Liver (tissue), 9 donors: Measurements from ENCODE around the gene RNPS1. TPM values are rescaled to one million over a fixed set of nuclear protein-coding genes. Genes with fewer than 3 reads are reported as not detected.

Experiments
- DNase-seq: peaks from one replicate; pipeline ENCODE4 v3.0.0-alpha.2; 2017; ENCODE audit warnings: low spot score
- H3K27ac ChIP-seq, 2 donors: one replicate each; pipeline ENCODE4 v1.7.0; 2013; ENCODE audit warnings: inconsistent platforms in 2 of 2, low read length in 2 of 2, control low read depth in 1 of 2, low read depth in 1 of 2, mild to moderate bottlenecking in 1 of 2
- H3K27me3 ChIP-seq, 4 donors: one replicate each; pipeline versions ENCODE4 v1.6.1 to v1.7.0; 2013; ENCODE audit warnings: low read length in 3 of 4, inconsistent platforms in 1 of 4, mild to moderate bottlenecking in 1 of 4, moderate library complexity in 1 of 4; ENCODE audit not compliant: control insufficient read depth in 4 of 4, insufficient read depth in 4 of 4
- H3K36me3 ChIP-seq, 4 donors: one replicate each; pipeline versions ENCODE4 v1.6.1 to v1.7.0; 2013; ENCODE audit warnings: low read length in 3 of 4, mild to moderate bottlenecking in 3 of 4, low read depth in 1 of 4, moderate library complexity in 1 of 4; ENCODE audit not compliant: control insufficient read depth in 4 of 4, insufficient read depth in 3 of 4
- H3K4me1 ChIP-seq, 4 donors: one replicate each; pipeline versions ENCODE4 v1.6.1 to v1.7.0; 2013; ENCODE audit warnings: low read length in 3 of 4, mild to moderate bottlenecking in 3 of 4, moderate library complexity in 1 of 4; ENCODE audit not compliant: control insufficient read depth in 4 of 4, insufficient read depth in 4 of 4
- H3K4me3 ChIP-seq, 3 donors: one replicate each; pipeline versions ENCODE4 v1.6.1 to v1.7.0; 2013; ENCODE audit warnings: low read length in 3 of 3, control low read depth in 1 of 3, low read depth in 1 of 3, mild to moderate bottlenecking in 1 of 3
- H3K9ac ChIP-seq, 2 donors: one replicate each; pipeline ENCODE4 v1.7.0; 2013; ENCODE audit warnings: low read length in 2 of 2, mild to moderate bottlenecking in 2 of 2, moderate library complexity in 2 of 2, control low read depth in 1 of 2, low read depth in 1 of 2
- H3K9me3 ChIP-seq, 4 donors: one replicate each; pipeline versions ENCODE4 v1.6.1 to v1.7.0; 2013; ENCODE audit warnings: low read length in 3 of 4; ENCODE audit not compliant: control insufficient read depth in 4 of 4
- ATF3 ChIP-seq: IDR thresholded peaks from 2 replicates; pipeline ENCODE4 v1.6.1; 2016; ENCODE audit warnings: antibody characterized with exemption
- CTCF ChIP-seq: fragments of 150-350 bp; IDR thresholded peaks from 2 replicates; pipeline ENCODE4 v1.5.1; 2017; ENCODE audit warnings: improper control_type of control experiment, low read depth, low read length; ENCODE audit not compliant: missing input control
- EGR1 ChIP-seq, 2 donors: IDR thresholded peaks; 2 replicates each; pipeline ENCODE4 v1.6.1; 2016 to 2018; ENCODE audit warnings: antibody characterized with exemption in 2 of 2, low read depth in 2 of 2
- FOXA1 ChIP-seq: IDR thresholded peaks from 2 replicates; pipeline ENCODE4 v1.6.1; 2016; ENCODE audit warnings: antibody characterized with exemption
- FOXA2 ChIP-seq: IDR thresholded peaks from 2 replicates; pipeline ENCODE4 v1.6.1; 2016; ENCODE audit warnings: antibody characterized with exemption
- GABPA ChIP-seq, 2 donors: IDR thresholded peaks in 1 of 2; conservative IDR thresholded peaks in 1 of 2; 2 replicates each; pipeline ENCODE4 v1.6.1; 2016; ENCODE audit warnings: antibody characterized with exemption in 2 of 2, mild to moderate bottlenecking in 1 of 2, moderate library complexity in 1 of 2
- HNF4A ChIP-seq, 2 donors: conservative IDR thresholded peaks; 2 replicates each; pipeline ENCODE4 v1.6.1; 2016; ENCODE audit warnings: antibody characterized with exemption in 2 of 2, mild to moderate bottlenecking in 2 of 2
- HNF4G ChIP-seq: IDR thresholded peaks from 2 replicates; pipeline ENCODE4 v1.6.1; 2016; ENCODE audit warnings: antibody characterized with exemption
- JUND ChIP-seq, 2 donors: IDR thresholded peaks; 2 replicates each; pipeline ENCODE4 v1.6.1; 2016; ENCODE audit warnings: antibody characterized with exemption in 2 of 2
- NR2F2 ChIP-seq: IDR thresholded peaks from 2 replicates; pipeline ENCODE4 v1.6.1; 2016; ENCODE audit warnings: antibody characterized with exemption
- RAD21 ChIP-seq, 2 donors: IDR thresholded peaks; 2 replicates each; pipeline ENCODE4 v1.6.1; 2016; ENCODE audit warnings: antibody characterized with exemption in 2 of 2, mild to moderate bottlenecking in 2 of 2
- REST ChIP-seq: IDR thresholded peaks from 2 replicates; pipeline ENCODE4 v1.6.1; 2016; ENCODE audit warnings: antibody characterized with exemption, mild to moderate bottlenecking
- RXRA ChIP-seq, 2 donors: IDR thresholded peaks; 2 replicates each; pipeline ENCODE4 v1.6.1; 2017 to 2018; ENCODE audit warnings: antibody characterized with exemption in 2 of 2, mild to moderate bottlenecking in 1 of 2
- SP1 ChIP-seq: IDR thresholded peaks from 2 replicates; pipeline ENCODE4 v1.6.1; 2018; ENCODE audit warnings: antibody characterized with exemption, mild to moderate bottlenecking
- TAF1 ChIP-seq: conservative IDR thresholded peaks from 2 replicates; pipeline ENCODE4 v1.6.1; 2016; ENCODE audit warnings: antibody characterized with exemption, mild to moderate bottlenecking
- YY1 ChIP-seq: IDR thresholded peaks from 2 replicates; pipeline ENCODE4 v1.6.1; 2016; ENCODE audit warnings: antibody characterized with exemption, mild to moderate bottlenecking
- WGBS: extraction: QIAGEN DNeasy Blood & Tissue Kit; methylation state at CpG from one replicate; pipeline ENCODE4 v1.1.7; 2013; 5-methylcytosine and 5-hydroxymethylcytosine counted together
- polyA plus RNA-seq, 2 donors: library from polyadenylated mRNA; stranded (reverse) in 1 of 2; unstranded in 1 of 2; fragments of 200-250 nt in 1 of 2; fragments of >200 nt in 1 of 2; fragmentation: Nextera tagmentation in 1 of 2; extraction: Ambion mirVana in 1 of 2; gene quantifications; one replicate each; pipeline versions ENCODE4 v1.2.1 to v1.2.3, GENCODE V29; 2013 to 2015
- total RNA-seq, 2 donors: library from RNA; depleted of rRNA; stranded (reverse); fragments of >200 nt; gene quantifications; one replicate each; pipeline ENCODE4 v1.2.3, GENCODE V29; 2014
- TF ChIP-seq, protein P1 (sequence below): IDR thresholded peaks from 2 replicates; pipeline ENCODE4 v1.6.1; 2016; ENCODE audit warnings: antibody characterized with exemption
- donor health status: healthy.
- donor health status: healthy.
- donor health status: healthy.
- donor health status: healthy.
- donor health status: healthy.

The RNPS1 gene
- total and polyA plus RNA-seq, 4 donors = 31.3 to 38.2 (median 36.7) TPM

- DNase-seq = no peak
- Histone ChIP-seq H3K9me3 (no peaks in the 10 kb centered on the region), H3K4me3 (no peak overlapping the region), H3K27me3 (no peaks in the 10 kb centered on the region), H3K4me1 (no peaks in the 10 kb centered on the region), H3K9ac (no peak overlapping the region), H3K36me3 (no peaks in the 10 kb centered on the region), H3K27ac (no peak overlapping the region)
- WGBS = 81% methylated on average over 31 of the region's 31 CpGs
- TF ChIP-seq SP1 (no peak), ATF3 (no peak), REST (no peak), HNF4A (conservative IDR thresholded peaks at IDR 0.05) (no peak), GABPA (IDR thresholded peaks at IDR 0.05 in 1 of 2, conservative IDR thresholded peaks at IDR 0.05 in 1 of 2) (no peak), RXRA (IDR thresholded peaks at IDR 0.05) (no peak), YY1 (no peak), HNF4G (no peak), RAD21 (IDR thresholded peaks at IDR 0.05) (no peak), FOXA1 (no peak), FOXA2 (no peak), JUND (IDR thresholded peaks at IDR 0.05) (no peak), NR2F2 (no peak), TAF1 (no peak)
- TF ChIP-seq, protein P1, sequence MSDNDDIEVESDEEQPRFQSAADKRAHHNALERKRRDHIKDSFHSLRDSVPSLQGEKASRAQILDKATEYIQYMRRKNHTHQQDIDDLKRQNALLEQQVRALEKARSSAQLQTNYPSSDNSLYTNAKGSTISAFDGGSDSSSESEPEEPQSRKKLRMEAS = no peak
These were observed 31.4 kb upstream of the RNPS1 start for GRCh38 chr16:2299121-2299914.

DNA sequence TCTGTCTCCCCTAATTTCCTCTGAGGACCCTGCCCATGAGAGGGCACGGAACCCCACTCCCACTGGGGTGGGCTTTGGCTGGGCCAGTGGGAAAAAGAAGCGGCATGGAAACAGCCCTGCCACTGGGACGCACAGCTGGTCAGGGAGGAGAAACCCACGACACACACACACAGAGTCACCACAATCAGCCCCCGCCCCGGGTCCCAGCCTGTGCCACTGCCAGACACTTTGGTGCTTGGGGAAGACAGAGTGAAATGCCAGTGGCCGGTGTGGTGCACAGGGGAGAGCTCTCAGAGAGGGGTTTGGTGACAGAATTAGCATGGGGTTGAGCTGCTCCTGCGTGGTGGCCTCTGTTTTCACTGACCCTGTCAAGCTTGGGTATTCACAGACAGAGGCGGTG lies 30.7 kb upstream of the RNPS1 start:
- Histone ChIP-seq H3K4me3 (no peak overlapping the region), H3K4me1 (no peaks in the 10 kb centered on the region), H3K9me3 (no peaks in the 10 kb centered on the region), H3K9ac (no peak overlapping the region), H3K36me3 (no peaks in the 10 kb centered on the region), H3K27ac (no peak overlapping the region), H3K27me3 (no peaks in the 10 kb centered on the region)
- TF ChIP-seq TAF1 (no peak), REST (no peak), RXRA (IDR thresholded peaks at IDR 0.05) (no peak), HNF4G (no peak), GABPA (IDR thresholded peaks at IDR 0.05 in 1 of 2, conservative IDR thresholded peaks at IDR 0.05 in 1 of 2) (no peak), ATF3 (no peak), YY1 (no peak), NR2F2 (no peak), JUND (IDR thresholded peaks at IDR 0.05) (no peak), EGR1 (IDR thresholded peaks at IDR 0.05; ENCODE audit: low read depth in 2 of 2) (no peak), CTCF (no peak), FOXA2 (no peak), RAD21 (IDR thresholded peaks at IDR 0.05) (no peak)
- TF ChIP-seq, protein P1 = no peak
- 85% methylated on average over 9 of the region's 9 CpGs for WGBS
- DNase-seq = no peak
